ENCODE measurements around the gene ABCA1.
"Not testable (repeated sequence)": the region's sequence is repeated elsewhere in the genome, so short reads cannot be mapped to it uniquely, and the experiment has no call there.

Gene ABCA1

GRCh38 chr9:104927912-104928740 is at the start of gene ABCA1:
ABCA1 (minus strand) TSS chr9:104928155; CDS start chr9:104903679, 24,476 bp downstream.
- no peak for DNase-seq (ENCODE audit: low read depth, low spot score)

GRCh38 chr9:104977580-104977979 is 49.6 kb upstream of the ABCA1 start:
- DNase-seq (ENCODE audit: low read depth, low spot score): no peak

- DNase-seq (ENCODE audit: low read depth, low spot score): no peak
Measured at GRCh38 chr9:104977168-104977567, 49.2 kb upstream of the ABCA1 start.

GRCh38 chr9:104975966-104976595 is 48.1 kb upstream of the ABCA1 start:
- DNase-seq (ENCODE audit: low read depth, low spot score): not testable (repeated sequence)

- no peak for DNase-seq (ENCODE audit: low read depth, low spot score)
Measured at GRCh38 chr9:104974053-104974962, 46.4 kb upstream of the ABCA1 start.

- DNase-seq (ENCODE audit: low read depth, low spot score): no peak
Measured at GRCh38 chr9:104972242-104972866, 44.4 kb upstream of the ABCA1 start.

GRCh38 chr9:104971511-104971910 is 43.6 kb upstream of the ABCA1 start:
- no peak for DNase-seq (ENCODE audit: low read depth, low spot score)

GRCh38 chr9:104970271-104970987 is 42.5 kb upstream of the ABCA1 start:
- no peak for DNase-seq (ENCODE audit: low read depth, low spot score)

- no peak for DNase-seq (ENCODE audit: low read depth, low spot score)
Measured at GRCh38 chr9:104969116-104969515, 41.2 kb upstream of the ABCA1 start.

GRCh38 chr9:104968025-104968982 is 40.3 kb upstream of the ABCA1 start:
- DNase-seq (ENCODE audit: low read depth, low spot score): peak; percentile 66

GRCh38 chr9:104963076-104963475 is 35.1 kb upstream of the ABCA1 start:
- no peak for DNase-seq (ENCODE audit: low read depth, low spot score)

GRCh38 chr9:104961701-104962359 is 33.9 kb upstream of the ABCA1 start:
- DNase-seq (ENCODE audit: low read depth, low spot score): no peak

- no peak for DNase-seq (ENCODE audit: low read depth, low spot score)
Measured at GRCh38 chr9:104961238-104961637, 33.3 kb upstream of the ABCA1 start.

GRCh38 chr9:104960662-104961061 is 32.7 kb upstream of the ABCA1 start:
- DNase-seq (ENCODE audit: low read depth, low spot score): no peak

- no peak for DNase-seq (ENCODE audit: low read depth, low spot score)
Measured at GRCh38 chr9:104958751-104959150, 30.8 kb upstream of the ABCA1 start.

- not testable (repeated sequence) for DNase-seq (ENCODE audit: low read depth, low spot score)
Measured at GRCh38 chr9:104958006-104958405, 30.1 kb upstream of the ABCA1 start.

GRCh38 chr9:104951487-104951886 is 23.5 kb upstream of the ABCA1 start:
- no peak for DNase-seq (ENCODE audit: low read depth, low spot score)

- DNase-seq (ENCODE audit: low read depth, low spot score): no peak
Measured at GRCh38 chr9:104950838-104951237, 22.9 kb upstream of the ABCA1 start.

GRCh38 chr9:104948277-104948676 is 20.3 kb upstream of the ABCA1 start:
- DNase-seq (ENCODE audit: low read depth, low spot score): no peak
